Central memory CD8-positive, alpha-beta T cell (primary cell): ENCODE results near the gene WDR1.
A peak's percentile ranks its signal among the peaks of the same experiment; 100 is the strongest.

Source experiments
- ATAC-seq: fragments of 150-1000 bp; cut with Tn5 transposase; replicated peaks from 2 replicates; pipeline ENCODE4 v1.10.0; 2022; ENCODE audit warnings: mild to moderate bottlenecking, moderate FRiP score, moderate number of reproducible peaks; ENCODE audit not compliant: poor library complexity, severe bottlenecking; ENCODE audit errors: extremely low read depth
- DNase-seq, 2 donors: peaks; one replicate each; pipeline ENCODE4 v3.0.0; 2021; ENCODE audit warnings: low spot score in 2 of 2
- H3K27ac Mint-ChIP-seq: one replicate; pipeline ENCODE4 v1.8.0; 2022; ENCODE audit warnings: low read depth, mild to moderate bottlenecking, moderate library complexity, mixed read lengths
- H3K27me3 Mint-ChIP-seq: one replicate; pipeline ENCODE4 v1.8.0; 2022; ENCODE audit warnings: mixed read lengths
- H3K36me3 Mint-ChIP-seq: one replicate; pipeline ENCODE4 v1.8.0; 2022; ENCODE audit warnings: mild to moderate bottlenecking, moderate library complexity, mixed read lengths; ENCODE audit not compliant: insufficient read depth
- H3K4me1 Mint-ChIP-seq: one replicate; pipeline ENCODE4 v1.8.0; 2022; ENCODE audit warnings: mixed read lengths
- H3K4me3 Mint-ChIP-seq: one replicate; pipeline ENCODE4 v1.8.0; 2022; ENCODE audit warnings: mild to moderate bottlenecking, moderate library complexity, mixed read lengths
- H3K9me3 Mint-ChIP-seq: one replicate; pipeline ENCODE4 v1.8.0; 2022; ENCODE audit warnings: mixed read lengths

WDR1 gene

GRCh38 chr4:10115797-10116568 lies 616 bp downstream of the WDR1 start:
- ATAC-seq = peak; percentile 45
- peaks cover 57% of the 10 kb centered on the region for H3K36me3 Mint-ChIP-seq
- H3K9me3 Mint-ChIP-seq = no peaks in the 10 kb centered on the region
- H3K4me3 Mint-ChIP-seq = peak overlapping the region; percentile 98
- peak overlapping the region; percentile 96 for H3K27ac Mint-ChIP-seq
- no peaks in the 10 kb centered on the region for H3K27me3 Mint-ChIP-seq
- DNase-seq = peak; percentile 42 to 47
- peaks cover 63% of the 10 kb centered on the region for H3K4me1 Mint-ChIP-seq

- Mint-ChIP-seq H3K4me3 (peak overlapping the region; percentile 98), H3K4me1 (peaks cover 68% of the 10 kb centered on the region), H3K27ac (peak overlapping the region; percentile 96), H3K9me3 (no peaks in the 10 kb centered on the region), H3K36me3 (peaks cover 59% of the 10 kb centered on the region), H3K27me3 (no peaks in the 10 kb centered on the region)
- no peak for DNase-seq
- ATAC-seq = no peak
These were observed 1.3 kb downstream of the WDR1 start for GRCh38 chr4:10115271-10115796.

GRCh38 chr4:10114607-10115006 lies 2.0 kb downstream of the WDR1 start:
- Mint-ChIP-seq H3K9me3 (no peaks in the 10 kb centered on the region), H3K4me3 (peak overlapping the region; percentile 98), H3K27ac (peak overlapping the region; percentile 96), H3K36me3 (peaks cover 61% of the 10 kb centered on the region), H3K27me3 (no peaks in the 10 kb centered on the region), H3K4me1 (peaks cover 76% of the 10 kb centered on the region)
- ATAC-seq (no peak), DNase-seq (no peak)

GRCh38 chr4:10114147-10114546 lies 2.5 kb downstream of the WDR1 start:
- Mint-ChIP-seq H3K4me3 (peak overlapping the region; percentile 98), H3K4me1 (peaks cover 80% of the 10 kb centered on the region), H3K27ac (peak overlapping the region; percentile 85), H3K9me3 (no peaks in the 10 kb centered on the region), H3K36me3 (peaks cover 65% of the 10 kb centered on the region), H3K27me3 (no peaks in the 10 kb centered on the region)
- DNase-seq (no peak), ATAC-seq (no peak)

- H3K4me3 Mint-ChIP-seq = peak overlapping the region; percentile 98
These were observed 3.1 kb downstream of the WDR1 start for GRCh38 chr4:10113362-10114047.

GRCh38 chr4:10112658-10113284 lies 3.8 kb downstream of the WDR1 start:
- no peak for DNase-seq
- peaks cover 71% of the 10 kb centered on the region for H3K36me3 Mint-ChIP-seq
- peaks cover 93% of the 10 kb centered on the region for H3K4me1 Mint-ChIP-seq
- ATAC-seq = no peak
- H3K4me3 Mint-ChIP-seq = no peak overlapping the region
- H3K9me3 Mint-ChIP-seq = no peaks in the 10 kb centered on the region
- H3K27me3 Mint-ChIP-seq = no peaks in the 10 kb centered on the region
- peak overlapping the region; percentile 85 for H3K27ac Mint-ChIP-seq

More at GRCh38 chr4:10113362-10114047, 3.1 kb downstream of the WDR1 start:
- ATAC-seq (no peak), DNase-seq (no peak)
- H3K4me1 Mint-ChIP-seq = peaks cover 87% of the 10 kb centered on the region
- H3K9me3 Mint-ChIP-seq = no peaks in the 10 kb centered on the region
- H3K36me3 Mint-ChIP-seq = peaks cover 69% of the 10 kb centered on the region
- H3K27me3 Mint-ChIP-seq = no peaks in the 10 kb centered on the region
- peak overlapping the region; percentile 85 for H3K27ac Mint-ChIP-seq

DNA sequence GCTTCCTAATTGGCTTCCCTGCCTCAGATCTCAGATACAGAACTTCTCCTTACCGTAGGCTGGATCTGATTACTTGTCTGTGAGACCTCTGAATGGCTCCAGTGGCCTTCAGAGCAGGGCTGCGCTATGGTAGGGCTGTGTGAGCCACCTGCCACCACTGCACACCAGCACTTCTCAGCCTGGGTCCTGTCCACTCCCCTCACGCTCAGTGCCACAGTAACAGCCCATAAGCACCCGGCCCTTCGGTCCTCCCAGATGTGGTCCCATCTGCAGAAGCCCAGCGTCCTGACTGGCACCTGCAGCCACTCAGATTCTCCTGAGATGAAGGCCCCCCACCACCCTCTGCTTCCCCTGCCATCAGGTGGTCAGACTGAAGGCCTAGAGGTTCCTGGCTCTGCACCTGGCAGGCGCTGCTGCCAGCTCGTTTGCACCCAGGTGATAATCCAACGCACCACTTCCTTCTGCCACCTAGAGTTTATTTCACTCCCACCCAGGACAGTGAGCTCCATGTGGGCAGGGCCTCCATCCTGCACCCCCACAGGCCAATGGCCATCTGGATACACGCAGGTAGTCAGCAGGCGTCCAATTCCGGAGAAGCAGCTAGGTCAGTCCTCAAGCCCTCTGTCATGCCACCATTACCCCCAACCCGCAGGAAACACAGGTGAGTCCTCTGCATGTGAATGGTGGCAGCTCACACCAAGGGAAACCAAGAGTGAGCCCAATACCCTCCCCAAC lies 5.4 kb downstream of the WDR1 start:
- ATAC-seq (no peak), DNase-seq (no peak)
- peaks cover 69% of the 10 kb centered on the region for H3K36me3 Mint-ChIP-seq
- H3K4me1 Mint-ChIP-seq = peaks cover 97% of the 10 kb centered on the region
- peak overlapping the region; percentile 77 for H3K4me3 Mint-ChIP-seq
- no peak overlapping the region for H3K27ac Mint-ChIP-seq
- no peaks in the 10 kb centered on the region for H3K27me3 Mint-ChIP-seq
- no peaks in the 10 kb centered on the region for H3K9me3 Mint-ChIP-seq

DNA sequence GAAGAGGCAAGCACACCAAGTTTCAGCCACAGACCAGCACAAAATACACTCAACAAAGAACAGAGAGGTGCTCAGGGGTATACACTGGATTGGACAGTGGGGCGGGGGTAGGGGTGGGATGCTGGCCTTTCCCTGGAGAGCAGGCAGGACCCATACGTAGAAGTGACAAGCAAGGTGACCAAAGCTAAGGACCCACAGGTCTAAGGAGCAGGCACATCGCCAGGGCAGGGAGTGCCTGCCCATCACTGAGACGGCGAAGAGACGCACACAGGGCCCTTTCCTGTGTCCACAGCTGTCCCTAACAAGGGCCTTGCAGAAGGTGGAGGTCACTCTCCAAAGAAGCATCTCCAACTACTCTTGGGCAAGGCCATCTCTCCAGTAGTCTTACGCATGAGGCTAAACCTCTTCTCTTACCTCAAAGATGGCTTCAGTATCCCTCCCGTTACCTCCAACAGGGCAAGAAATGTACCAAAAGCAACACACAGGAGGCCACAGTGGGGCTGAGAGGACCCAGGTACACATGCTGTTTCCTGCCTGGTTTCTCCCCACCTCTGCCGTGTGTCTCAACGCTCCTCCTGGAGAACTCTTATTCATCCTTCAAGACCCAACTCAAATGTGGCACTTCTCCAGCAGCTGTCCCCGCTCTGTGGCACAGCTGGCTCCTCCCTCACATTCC lies 6.5 kb downstream of the WDR1 start:
- peaks cover 59% of the 10 kb centered on the region for H3K36me3 Mint-ChIP-seq
- no peak for DNase-seq
- H3K27me3 Mint-ChIP-seq = no peaks in the 10 kb centered on the region
- no peaks in the 10 kb centered on the region for H3K9me3 Mint-ChIP-seq
- no peak for ATAC-seq
- peak overlapping the region; percentile 77 for H3K4me3 Mint-ChIP-seq
- H3K4me1 Mint-ChIP-seq = peaks cover 99% of the 10 kb centered on the region
- H3K27ac Mint-ChIP-seq = peak overlapping the region; percentile 88

DNA sequence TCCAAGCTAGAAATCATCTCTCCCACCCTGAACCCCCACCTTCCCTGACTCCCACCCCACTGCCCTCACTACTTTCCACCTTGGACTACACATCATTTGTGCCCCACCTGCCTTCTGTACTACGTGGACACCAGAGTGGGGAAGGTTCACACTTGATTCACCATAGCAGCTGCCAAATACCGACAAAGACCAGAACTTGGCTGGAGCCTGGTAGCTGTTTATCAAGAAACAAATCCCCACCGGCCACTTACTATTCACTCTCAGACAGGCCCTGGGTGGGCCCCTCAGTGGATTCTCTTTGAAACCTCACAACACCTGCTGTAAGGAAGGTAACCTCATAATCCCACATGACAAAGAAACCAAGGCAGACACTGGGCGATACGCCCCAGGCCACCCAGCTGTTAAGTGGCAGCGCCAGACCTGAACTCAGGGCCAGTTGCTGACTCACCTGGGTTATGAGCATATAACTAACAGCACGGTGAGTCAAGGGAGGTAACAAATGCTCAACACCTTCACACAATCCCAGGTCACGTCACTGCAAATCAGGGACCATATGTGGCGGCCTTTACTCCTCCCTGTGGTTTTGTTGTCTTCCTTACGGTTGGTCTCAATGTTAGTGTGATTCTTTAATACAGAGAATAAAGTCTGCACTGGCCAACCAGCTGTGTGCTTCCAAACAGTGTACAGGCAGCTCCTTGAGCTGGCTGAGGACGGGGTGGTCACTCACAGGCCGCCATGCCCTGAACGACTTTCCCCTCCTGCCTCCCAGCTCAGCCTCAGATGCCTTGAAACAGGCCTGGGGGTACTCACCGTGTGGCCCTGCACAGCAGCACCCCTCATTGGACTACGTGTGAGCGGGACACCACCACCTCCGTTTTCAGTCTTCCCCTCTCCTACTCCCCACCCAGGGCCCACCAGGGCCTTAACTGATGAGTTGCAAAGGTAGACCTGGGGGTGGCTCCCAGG lies 7.5 kb downstream of the WDR1 start:
- Mint-ChIP-seq H3K4me3 (peak overlapping the region; percentile 77), H3K27ac (peak overlapping the region; percentile 88), H3K4me1 (peaks cover 99% of the 10 kb centered on the region), H3K27me3 (no peaks in the 10 kb centered on the region), H3K9me3 (no peaks in the 10 kb centered on the region), H3K36me3 (peaks cover 51% of the 10 kb centered on the region)
- peak; percentile 57 for ATAC-seq
- no peak for DNase-seq

GRCh38 chr4:10108391-10108790 lies 8.2 kb downstream of the WDR1 start:
- H3K27me3 Mint-ChIP-seq = no peaks in the 10 kb centered on the region
- H3K4me1 Mint-ChIP-seq = peaks cover 97% of the 10 kb centered on the region
- ATAC-seq (no peak), DNase-seq (no peak)
- peaks cover 44% of the 10 kb centered on the region for H3K36me3 Mint-ChIP-seq
- H3K27ac Mint-ChIP-seq = peak overlapping the region; percentile 88
- peak overlapping the region; percentile 77 for H3K4me3 Mint-ChIP-seq
- no peaks in the 10 kb centered on the region for H3K9me3 Mint-ChIP-seq
